Upper lobe of left lung (tissue), 6 donors: Measurements from ENCODE around the gene GALNT6. TPM values are rescaled to one million over a fixed set of nuclear protein-coding genes. Genes with fewer than 3 reads are reported as not detected.

Experiments
- ATAC-seq, 2 donors: fragments of 200-7000 bp; cut with Tn5 transposase; one replicate each; pipeline ENCODE4 v1.9.1; 2022; ENCODE audit warnings: mild to moderate bottlenecking in 2 of 2, moderate library complexity in 2 of 2; ENCODE audit not compliant: low FRiP score in 2 of 2
- DNase-seq, 2 donors: peaks; one replicate each; pipeline ENCODE4 v3.0.0-alpha.2; 2019 to 2020
- H3K27ac ChIP-seq, 4 donors: fragments of 200-600 bp; sonication (generic); one replicate each; pipeline ENCODE4 v1.5.1; 2016 to 2019
- H3K27me3 ChIP-seq, 4 donors: fragments of 200-600 bp; sonication (generic); one replicate each; pipeline ENCODE4 v1.5.1; 2017 to 2019
- H3K36me3 ChIP-seq, 4 donors: fragments of 200-600 bp; sonication (generic); one replicate each; pipeline ENCODE4 v1.5.1; 2016 to 2019
- H3K4me1 ChIP-seq, 4 donors: fragments of 200-600 bp; sonication (generic); one replicate each; pipeline ENCODE4 v1.5.1; 2018 to 2019
- H3K4me3 ChIP-seq, 4 donors: fragments of 200-600 bp; sonication (generic); one replicate each; pipeline ENCODE4 v1.5.1; 2017 to 2019; ENCODE audit warnings: mild to moderate bottlenecking in 2 of 4, moderate library complexity in 1 of 4
- H3K9me3 ChIP-seq, 4 donors: fragments of 200-600 bp; sonication (generic); one replicate each; pipeline ENCODE4 v1.5.1; 2018 to 2019
- CTCF ChIP-seq, 6 experiments: fragments of 450-650 bp in 4 of 6; fragments of 200-600 bp in 2 of 6; sonication (generic) in 2 of 6; IDR thresholded peaks; one replicate each; pipeline ENCODE4 v1.5.1; 2016 to 2019; ENCODE audit warnings: antibody characterized with exemption in 6 of 6
- EP300 ChIP-seq, 4 donors: sonication (generic); formaldehyde crosslinking; IDR thresholded peaks; one replicate each; pipeline ENCODE4 v1.5.1; 2017; ENCODE audit warnings: antibody characterized with exemption in 4 of 4, control low read depth in 2 of 4
- POLR2A ChIP-seq, 4 donors: fragments of 450-650 bp; IDR thresholded peaks; one replicate each; pipeline ENCODE4 v1.5.1; 2016 to 2017; ENCODE audit warnings: antibody characterized with exemption in 4 of 4, mild to moderate bottlenecking in 2 of 4
- POLR2AphosphoS5 ChIP-seq, 2 donors: sonication (generic); formaldehyde crosslinking; IDR thresholded peaks; one replicate each; pipeline ENCODE4 v1.5.1; 2017; ENCODE audit warnings: antibody characterized with exemption in 2 of 2
- WGBS, 2 donors: methylation state at CpG; one replicate each; pipeline ENCODE4 v1.1.5; 2017 to 2018; 5-methylcytosine and 5-hydroxymethylcytosine counted together
- total RNA-seq, 6 donors: library from RNA; depleted of rRNA in 4 of 6; stranded (reverse); fragments of >200 nt in 4 of 6; gene quantifications; one replicate each; pipeline versions ENCODE4 v1.1.0 to v1.2.1, GENCODE V29; 2016 to 2021
- donor health status: DM: no; HTN: no; CAD: no; lungs with moderate emphysema.
- donor health status: DM: no; HTN: yes; CAD: no; lungs with severe emphysema.

Gene GALNT6
- total RNA-seq, 6 donors from 2014 or later: 8.3 to 56.6 (median 21.3) TPM

- Histone ChIP-seq H3K27me3 (no peaks in the 10 kb centered on the region), H3K4me3 (no peak overlapping the region), H3K4me1 (peaks cover 7 to 23% (median 12%) of the 10 kb centered on the region in 4 donors), H3K9me3 (no peaks in the 10 kb centered on the region), H3K36me3 (no peaks in the 10 kb centered on the region), H3K27ac (no peak overlapping the region)
- TF ChIP-seq POLR2A (IDR thresholded peaks at IDR 0.05) (no peak), EP300 (IDR thresholded peaks at IDR 0.05) (no peak), CTCF (IDR thresholded peaks at IDR 0.05) (no peak), POLR2AphosphoS5 (IDR thresholded peaks at IDR 0.05) (no peak)
- ATAC-seq (no peak), DNase-seq (no peak)
- 68 to 70% methylated on average over 6 of the region's 6 CpGs for WGBS, 2 donors
These were observed 57.7 kb downstream of the GALNT6 start for GRCh38 chr12:51333536-51333935.

- H3K4me3 ChIP-seq: no peak overlapping the region
- TF ChIP-seq POLR2A (IDR thresholded peaks at IDR 0.05): no peak
- TF ChIP-seq EP300 (IDR thresholded peaks at IDR 0.05): no peak
- no peak for TF ChIP-seq POLR2AphosphoS5 (IDR thresholded peaks at IDR 0.05)
- no peak for TF ChIP-seq CTCF (IDR thresholded peaks at IDR 0.05)
- peak overlapping the region in 1 of 4 donors; percentile 12 for H3K27ac ChIP-seq
- ATAC-seq (no peak), DNase-seq (no peak)
- peaks cover 18 to 43% (median 31%) of the 10 kb centered on the region in 4 donors for H3K4me1 ChIP-seq
- H3K36me3 ChIP-seq: no peaks in the 10 kb centered on the region
- H3K27me3 ChIP-seq: no peaks in the 10 kb centered on the region
- no peaks in the 10 kb centered on the region for H3K9me3 ChIP-seq
These were observed 61.0 kb downstream of the GALNT6 start for GRCh38 chr12:51330186-51330585.

- H3K27ac ChIP-seq: peak overlapping the region in 3 of 4 donors; percentile 12 to 63 (median 62)
- H3K4me3 ChIP-seq: no peak overlapping the region
- no peaks in the 10 kb centered on the region for H3K36me3 ChIP-seq
- no peak for DNase-seq
- no peaks in the 10 kb centered on the region for H3K9me3 ChIP-seq
- H3K27me3 ChIP-seq: no peaks in the 10 kb centered on the region
- 61 to 74% methylated on average over 4 to 5 of the region's 5 CpGs for WGBS, 2 donors
- TF ChIP-seq POLR2A (IDR thresholded peaks at IDR 0.05) (no peak), POLR2AphosphoS5 (IDR thresholded peaks at IDR 0.05) (no peak), EP300 (IDR thresholded peaks at IDR 0.05) (no peak), CTCF (IDR thresholded peaks at IDR 0.05) (no peak)
- peaks cover 18 to 47% (median 34%) of the 10 kb centered on the region in 4 donors for H3K4me1 ChIP-seq
- no peak for ATAC-seq
These were observed 61.5 kb downstream of the GALNT6 start for GRCh38 chr12:51329742-51330141.

- Histone ChIP-seq H3K4me3 (no peak overlapping the region), H3K9me3 (no peaks in the 10 kb centered on the region), H3K36me3 (no peaks in the 10 kb centered on the region), H3K27me3 (no peaks in the 10 kb centered on the region), H3K4me1 (peaks cover 18 to 54% (median 41%) of the 10 kb centered on the region in 4 donors), H3K27ac (peak overlapping the region in 2 of 4 donors; percentile 62 to 63)
- DNase-seq (no peak), ATAC-seq (no peak)
- TF ChIP-seq CTCF (IDR thresholded peaks at IDR 0.05) (no peak), EP300 (IDR thresholded peaks at IDR 0.05) (no peak), POLR2AphosphoS5 (IDR thresholded peaks at IDR 0.05) (no peak), POLR2A (IDR thresholded peaks at IDR 0.05) (no peak)
- 85 to 91% methylated on average over 4 of the region's 4 CpGs for WGBS, 2 donors
These were observed 62.6 kb downstream of the GALNT6 start for GRCh38 chr12:51328587-51328986.

- ATAC-seq: peak; percentile 39 to 81
These were observed 64.3 kb downstream of the GALNT6 start for GRCh38 chr12:51326698-51327439.

More at GRCh38 chr12:51326698-51327439, 64.3 kb downstream of the GALNT6 start:
- H3K27me3 ChIP-seq: no peaks in the 10 kb centered on the region
- H3K27ac ChIP-seq: peak overlapping the region; percentile 63 to 94 (median 84)
- TF ChIP-seq POLR2A (IDR thresholded peaks at IDR 0.05) (peak in 1 of 4 donors; percentile 39), POLR2AphosphoS5 (IDR thresholded peaks at IDR 0.05) (no peak)
- H3K9me3 ChIP-seq: no peaks in the 10 kb centered on the region
- H3K4me1 ChIP-seq: peaks cover 18 to 54% (median 45%) of the 10 kb centered on the region in 4 donors
- H3K36me3 ChIP-seq: no peaks in the 10 kb centered on the region
- WGBS, 2 donors: 23 to 39% methylated on average over 6 to 7 of the region's 7 CpGs
- peak in 1 of 2 donors; percentile 56 for DNase-seq
- H3K4me3 ChIP-seq: no peak overlapping the region
